ENCODE results near the gene CBR3.

GRCh38 chr21:36126208-36126565 is 8.7 kb upstream of the CBR3 start:
- TF ChIP-seq CTCF (IDR thresholded peaks at IDR 0.05; ENCODE audit: insufficient read depth, low read length, poor library complexity, severe bottlenecking) (no peak), EZH2phosphoT487 (conservative IDR thresholded peaks at IDR 0.05; ENCODE audit: low read length) (no peak)
